Type B pancreatic cell (in vitro differentiated cells): ENCODE measurements around the gene HOXB6. TPM values are rescaled to one million over a fixed set of nuclear protein-coding genes. Genes with fewer than 3 reads are reported as not detected.

Experiments used
- DNase-seq: peaks from one replicate; pipeline ENCODE4 v3.0.0; 2021; ENCODE audit warnings: mixed read lengths; ENCODE audit not compliant: unreplicated experiment; ENCODE audit errors: extremely low spot score
- H3K27ac Mint-ChIP-seq: 2 replicates; pipeline ENCODE4 v1.8.0; 2021; ENCODE audit warnings: mild to moderate bottlenecking, mixed read lengths
- H3K27me3 Mint-ChIP-seq: 2 replicates; pipeline ENCODE4 v1.8.0; 2021; ENCODE audit warnings: mixed read lengths
- H3K36me3 Mint-ChIP-seq: 2 replicates; pipeline ENCODE4 v1.8.0; 2021; ENCODE audit warnings: mixed read lengths
- H3K4me1 Mint-ChIP-seq: one replicate; pipeline ENCODE4 v1.8.0; 2021; ENCODE audit warnings: mixed read lengths; ENCODE audit not compliant: unreplicated experiment
- H3K4me3 Mint-ChIP-seq: 2 replicates; pipeline ENCODE4 v1.8.0; 2021; ENCODE audit warnings: mild to moderate bottlenecking, mixed read lengths
- H3K9me3 Mint-ChIP-seq: 2 replicates; pipeline ENCODE4 v1.8.0; 2021; ENCODE audit warnings: mixed read lengths
- total RNA-seq: library from RNA; stranded (reverse); gene quantifications from 2 replicates; pipeline ENCODE4 v1.2.1, GENCODE V29; 2021; ENCODE audit warnings: low replicate concordance
- TF ChIP-seq, protein P1 (sequence below): fragments of 200-600 bp; sonication (generic); conservative IDR thresholded peaks from 2 replicates; pipeline ENCODE4 v1.5.0; 2021; ENCODE audit warnings: antibody characterized with exemption, mild to moderate bottlenecking

HOXB6 gene
- total RNA-seq, 1 donor from 2014 or later, result 20.3 TPM

DNA sequence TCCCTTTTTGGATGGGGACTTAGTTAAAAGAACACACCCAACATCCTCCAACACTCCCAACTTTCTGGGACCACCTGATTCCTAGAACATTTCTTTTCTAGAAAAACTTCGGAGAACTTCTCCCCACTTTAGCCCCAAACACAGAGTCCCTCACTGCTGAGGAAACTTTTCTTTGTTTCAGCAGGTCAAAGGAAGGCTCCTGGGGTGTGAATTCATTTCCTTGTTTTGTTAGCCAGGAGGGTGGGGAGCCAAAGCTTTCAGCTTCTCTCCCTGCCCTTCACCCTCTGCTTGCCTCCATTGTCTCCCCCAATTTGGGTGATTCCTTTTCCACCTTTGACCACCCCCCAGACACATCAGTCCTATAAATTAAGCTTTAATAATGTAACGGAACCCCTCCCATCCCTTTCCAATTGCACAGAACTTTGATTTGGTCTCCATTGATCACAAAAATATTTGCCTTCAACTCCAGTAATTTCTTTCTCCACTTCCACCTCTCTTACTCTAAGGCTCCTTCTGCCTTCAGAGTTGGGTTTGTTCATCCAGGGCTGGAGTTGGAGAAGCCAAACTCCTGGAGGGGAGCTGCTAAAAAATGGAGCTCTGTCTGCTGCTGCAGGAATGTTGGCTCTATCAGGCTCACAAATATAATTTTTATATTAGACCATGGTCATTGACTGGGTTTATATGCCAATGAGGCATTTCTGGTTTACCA, 37.0 kb downstream of the HOXB6 start:
- Mint-ChIP-seq H3K36me3 (peaks cover 9% of the 10 kb centered on the region), H3K4me3 (no peak overlapping the region), H3K27ac (no peak overlapping the region), H3K27me3 (peaks cover 41% of the 10 kb centered on the region), H3K4me1 (peaks cover 33% of the 10 kb centered on the region), H3K9me3 (no peaks in the 10 kb centered on the region)
- DNase-seq, result no peak
- TF ChIP-seq, protein P1, sequence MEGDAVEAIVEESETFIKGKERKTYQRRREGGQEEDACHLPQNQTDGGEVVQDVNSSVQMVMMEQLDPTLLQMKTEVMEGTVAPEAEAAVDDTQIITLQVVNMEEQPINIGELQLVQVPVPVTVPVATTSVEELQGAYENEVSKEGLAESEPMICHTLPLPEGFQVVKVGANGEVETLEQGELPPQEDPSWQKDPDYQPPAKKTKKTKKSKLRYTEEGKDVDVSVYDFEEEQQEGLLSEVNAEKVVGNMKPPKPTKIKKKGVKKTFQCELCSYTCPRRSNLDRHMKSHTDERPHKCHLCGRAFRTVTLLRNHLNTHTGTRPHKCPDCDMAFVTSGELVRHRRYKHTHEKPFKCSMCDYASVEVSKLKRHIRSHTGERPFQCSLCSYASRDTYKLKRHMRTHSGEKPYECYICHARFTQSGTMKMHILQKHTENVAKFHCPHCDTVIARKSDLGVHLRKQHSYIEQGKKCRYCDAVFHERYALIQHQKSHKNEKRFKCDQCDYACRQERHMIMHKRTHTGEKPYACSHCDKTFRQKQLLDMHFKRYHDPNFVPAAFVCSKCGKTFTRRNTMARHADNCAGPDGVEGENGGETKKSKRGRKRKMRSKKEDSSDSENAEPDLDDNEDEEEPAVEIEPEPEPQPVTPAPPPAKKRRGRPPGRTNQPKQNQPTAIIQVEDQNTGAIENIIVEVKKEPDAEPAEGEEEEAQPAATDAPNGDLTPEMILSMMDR, result no peak

DNA sequence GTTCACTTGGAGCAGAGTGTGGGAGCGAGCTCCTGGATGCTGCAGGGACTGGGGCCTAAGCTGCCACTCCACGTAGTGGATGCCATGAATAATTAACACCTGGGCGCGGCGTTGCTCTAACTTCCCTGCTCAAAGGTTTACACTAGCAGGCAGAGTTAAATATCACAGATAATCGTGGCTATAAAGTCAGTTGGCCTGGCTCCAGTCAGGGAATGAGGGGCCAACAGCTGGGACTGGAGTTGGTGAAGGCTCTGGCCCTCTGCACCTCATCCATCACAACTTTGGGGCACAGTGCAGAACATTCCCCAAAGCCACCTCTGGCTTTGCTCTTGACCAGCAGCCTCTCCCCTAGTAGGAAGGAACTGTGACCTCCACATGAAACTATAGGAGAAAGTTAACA, 37.6 kb downstream of the HOXB6 start:
- Mint-ChIP-seq H3K27ac (no peak overlapping the region), H3K27me3 (peaks cover 46% of the 10 kb centered on the region), H3K36me3 (peaks cover 15% of the 10 kb centered on the region), H3K4me1 (peaks cover 37% of the 10 kb centered on the region), H3K4me3 (no peak overlapping the region), H3K9me3 (no peaks in the 10 kb centered on the region)
- TF ChIP-seq, protein P1, result no peak
- DNase-seq, result no peak

DNA sequence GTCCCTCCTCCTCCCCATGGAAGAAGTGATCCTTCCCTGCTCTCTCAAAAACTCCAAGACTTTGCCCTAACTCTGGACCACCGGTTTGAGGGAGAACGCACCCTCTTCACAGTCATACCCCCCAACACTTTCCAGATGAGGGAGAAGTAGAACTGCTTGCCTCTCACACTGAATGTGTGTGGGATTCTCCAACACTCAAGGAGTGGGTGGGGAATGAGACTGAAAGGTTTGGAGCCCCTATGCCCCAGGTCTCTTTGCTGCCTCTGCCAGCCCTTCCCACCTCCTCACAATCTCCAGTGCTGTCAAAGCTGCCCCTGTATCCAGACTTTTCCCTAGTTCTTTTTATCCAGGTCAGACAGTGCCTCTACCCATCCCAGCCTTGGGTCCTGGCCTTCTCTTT, 38.1 kb downstream of the HOXB6 start:
- Mint-ChIP-seq H3K27ac (no peak overlapping the region), H3K4me1 (peaks cover 38% of the 10 kb centered on the region), H3K9me3 (no peaks in the 10 kb centered on the region), H3K4me3 (no peak overlapping the region), H3K36me3 (peaks cover 13% of the 10 kb centered on the region), H3K27me3 (peaks cover 47% of the 10 kb centered on the region)
- TF ChIP-seq, protein P1, result no peak
- DNase-seq, result no peak

DNA sequence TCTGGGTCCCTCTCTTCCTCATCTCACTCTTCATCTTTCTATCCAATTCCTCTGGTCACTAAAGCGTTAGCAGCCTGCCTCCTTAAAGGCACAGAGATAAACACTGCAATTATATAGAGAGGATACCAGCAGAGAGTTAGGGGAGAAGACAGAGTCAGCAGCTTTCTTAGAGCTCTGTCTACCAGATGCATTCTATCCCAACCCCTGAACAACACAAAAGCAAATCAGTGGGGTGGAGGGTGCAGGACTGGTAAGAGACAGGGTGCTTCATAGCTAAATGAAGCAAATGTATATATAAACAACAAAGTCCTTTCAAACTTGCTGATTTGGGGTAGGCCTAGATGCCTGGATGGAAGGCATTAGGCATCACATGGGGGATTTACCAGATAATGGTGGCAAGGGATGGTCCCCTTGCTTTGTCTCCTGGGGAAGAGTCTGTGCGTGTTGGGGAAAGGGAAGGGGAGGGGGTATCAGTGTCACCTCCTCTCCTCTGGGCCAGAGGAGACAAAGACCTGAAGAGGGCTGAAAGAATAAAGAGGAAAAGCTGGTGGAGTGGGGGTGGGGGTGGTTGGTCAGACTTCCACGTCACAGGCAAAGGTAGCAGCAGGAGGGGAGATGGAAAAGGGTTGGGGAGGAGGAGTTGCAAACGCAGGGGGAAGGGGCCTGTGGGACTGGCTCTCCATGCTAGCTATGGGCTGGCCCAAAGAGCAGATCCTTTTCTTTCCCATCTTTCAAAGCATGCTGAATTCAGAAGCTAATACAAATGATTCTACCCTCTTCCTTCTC, 38.7 kb downstream of the HOXB6 start:
- Mint-ChIP-seq H3K27me3 (peaks cover 44% of the 10 kb centered on the region), H3K36me3 (peaks cover 10% of the 10 kb centered on the region), H3K9me3 (no peaks in the 10 kb centered on the region), H3K4me1 (peaks cover 38% of the 10 kb centered on the region), H3K27ac (no peak overlapping the region), H3K4me3 (no peak overlapping the region)
- TF ChIP-seq, protein P1, result no peak
- no peak for DNase-seq

DNA sequence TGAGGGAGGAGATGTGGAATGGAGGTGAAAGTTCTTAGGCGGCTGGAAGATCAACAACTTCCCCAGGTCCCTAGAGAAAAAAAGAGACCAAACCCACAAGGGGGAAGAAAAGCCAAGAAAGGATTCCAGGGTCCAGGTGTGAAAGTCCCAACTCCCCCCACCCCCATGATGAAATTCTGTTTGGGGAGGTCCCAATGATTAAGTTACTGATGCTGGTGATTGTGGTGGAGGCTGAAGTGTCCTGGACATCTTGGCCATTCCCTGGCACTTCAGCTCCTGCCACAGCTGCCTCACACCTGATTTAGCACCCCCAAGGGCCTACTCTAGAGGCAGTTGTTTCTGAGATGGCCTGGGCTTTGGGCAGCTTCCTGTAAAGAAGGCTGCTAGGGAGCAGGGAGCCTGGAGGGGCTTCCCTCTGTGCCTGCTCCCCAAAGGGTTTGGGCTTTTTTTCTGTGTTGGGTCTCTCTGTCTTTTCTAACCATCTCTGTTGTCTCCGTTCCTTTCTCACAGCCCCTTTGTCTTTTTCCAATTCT, 39.7 kb downstream of the HOXB6 start:
- TF ChIP-seq, protein P1, result no peak
- no peak for DNase-seq
- Mint-ChIP-seq H3K36me3 (peaks cover 10% of the 10 kb centered on the region), H3K27ac (no peak overlapping the region), H3K4me3 (no peak overlapping the region), H3K27me3 (peaks cover 46% of the 10 kb centered on the region), H3K4me1 (peaks cover 42% of the 10 kb centered on the region), H3K9me3 (no peaks in the 10 kb centered on the region)
